H9 (cell line): Measurements from ENCODE around the gene AMZ2. TPM values are rescaled to one million over a fixed set of nuclear protein-coding genes. Genes with fewer than 3 reads are reported as not detected.

Experiments used
- DNase-seq: peaks from one replicate; pipeline ENCODE4 v3.0.0-alpha.2; 2017
- H2AFZ ChIP-seq: one replicate; pipeline ENCODE4 v1.6.1; 2013; ENCODE audit warnings: mild to moderate bottlenecking, low read length, control low read depth, moderate library complexity
- H2AK5ac ChIP-seq: 2 replicates; pipeline ENCODE4 v1.6.1; 2013; ENCODE audit warnings: low read length, control low read depth, mixed read lengths; ENCODE audit not compliant: insufficient read length
- H2BK120ac ChIP-seq: one replicate; pipeline ENCODE4 v1.6.1; 2013; ENCODE audit warnings: low read depth, mild to moderate bottlenecking, low read length, control low read depth, inconsistent platforms; ENCODE audit not compliant: poor library complexity, severe bottlenecking
- H2BK12ac ChIP-seq: 2 replicates; pipeline ENCODE4 v1.6.1; 2013; ENCODE audit warnings: low read length, control low read depth, mixed read lengths, low read depth; ENCODE audit not compliant: insufficient read length
- H2BK15ac ChIP-seq: 2 replicates; pipeline ENCODE4 v1.6.1; 2013; ENCODE audit warnings: low read depth, low read length, control low read depth
- H2BK20ac ChIP-seq: one replicate; pipeline ENCODE4 v1.6.1; 2013; ENCODE audit warnings: low read depth, mild to moderate bottlenecking, low read length, control low read depth, inconsistent platforms; ENCODE audit not compliant: poor library complexity, severe bottlenecking
- H2BK5ac ChIP-seq: 2 replicates; pipeline ENCODE4 v1.6.1; 2013; ENCODE audit warnings: low read length, control low read depth, mixed read lengths; ENCODE audit not compliant: insufficient read length
- H3K14ac ChIP-seq: 2 replicates; pipeline ENCODE4 v1.6.1; 2013; ENCODE audit warnings: low read length, control low read depth; ENCODE audit not compliant: insufficient read depth
- H3K18ac ChIP-seq: 2 replicates; pipeline ENCODE4 v1.6.1; 2013; ENCODE audit warnings: low read depth, mild to moderate bottlenecking, mixed read lengths, low read length, control low read depth; ENCODE audit not compliant: insufficient read length
- H3K23ac ChIP-seq: 2 replicates; pipeline ENCODE4 v1.6.1; 2013; ENCODE audit warnings: low read length, control low read depth, mixed read lengths, low read depth; ENCODE audit not compliant: insufficient read length
- H3K23me2 ChIP-seq: 2 replicates; pipeline ENCODE4 v1.6.1; 2013; ENCODE audit warnings: low read depth, mild to moderate bottlenecking, mixed read lengths, low read length, control low read depth; ENCODE audit not compliant: insufficient read length, poor library complexity, severe bottlenecking
- H3K27ac ChIP-seq: 2 replicates; pipeline ENCODE4 v1.5.1; 2013; ENCODE audit warnings: low read length, control low read depth, mixed read lengths, low read depth; ENCODE audit not compliant: insufficient read length
- H3K27me3 ChIP-seq: 2 replicates; pipeline ENCODE4 v1.6.1; 2013; ENCODE audit warnings: low read length, control low read depth, inconsistent platforms; ENCODE audit not compliant: insufficient read depth
- H3K4ac ChIP-seq: 2 replicates; pipeline ENCODE4 v1.6.1; 2013; ENCODE audit warnings: low read depth, mild to moderate bottlenecking, control low read depth, inconsistent platforms, low read length, moderate library complexity
- H3K4me1 ChIP-seq: 2 replicates; pipeline ENCODE4 v1.6.1; 2013; ENCODE audit warnings: low read length, control low read depth, inconsistent platforms; ENCODE audit not compliant: insufficient read depth
- H3K4me2 ChIP-seq: 2 replicates; pipeline ENCODE4 v1.6.1; 2013; ENCODE audit warnings: low read length, control low read depth, mixed read lengths; ENCODE audit not compliant: insufficient read length, insufficient read depth
- H3K56ac ChIP-seq: 2 replicates; pipeline ENCODE4 v1.6.1; 2013; ENCODE audit warnings: low read depth, mild to moderate bottlenecking, mixed read lengths, low read length, control low read depth; ENCODE audit not compliant: insufficient read length
- H3K79me1 ChIP-seq: 2 replicates; pipeline ENCODE4 v1.6.1; 2013; ENCODE audit warnings: low read depth, mild to moderate bottlenecking, moderate library complexity, low read length, control low read depth, inconsistent platforms; ENCODE audit not compliant: insufficient read depth, poor library complexity, severe bottlenecking
- H3K79me2 ChIP-seq: 2 replicates; pipeline ENCODE4 v1.6.1; 2013; ENCODE audit warnings: low read length, control low read depth, inconsistent platforms; ENCODE audit not compliant: insufficient read depth
- H3K9ac ChIP-seq: 2 replicates; pipeline ENCODE4 v1.6.1; 2013; ENCODE audit warnings: low read length, control low read depth, mixed read lengths; ENCODE audit not compliant: insufficient read length; ENCODE audit errors: extremely low read depth
- H3K9me3 ChIP-seq: one replicate; pipeline ENCODE4 v1.6.1; 2013; ENCODE audit warnings: low read depth, low read length, inconsistent platforms; ENCODE audit not compliant: control insufficient read depth
- H3T11ph ChIP-seq: one replicate; pipeline ENCODE4 v1.6.1; 2013; ENCODE audit warnings: mild to moderate bottlenecking, low read length, control low read depth, inconsistent platforms
- H4K20me1 ChIP-seq: one replicate; pipeline ENCODE4 v1.6.1; 2013; ENCODE audit not compliant: control insufficient read depth, insufficient read length, insufficient read depth
- H4K5ac ChIP-seq: 2 replicates; pipeline ENCODE4 v1.6.1; 2013; ENCODE audit warnings: low read depth, mild to moderate bottlenecking, mixed read lengths, low read length, control low read depth; ENCODE audit not compliant: insufficient read length
- H4K8ac ChIP-seq: replicated peaks from 2 replicates; pipeline ENCODE4 v1.6.1; 2013; ENCODE audit warnings: low read length, control low read depth, mixed read lengths, low read depth; ENCODE audit not compliant: insufficient read length
- H4K91ac ChIP-seq: 2 replicates; pipeline ENCODE4 v1.6.1; 2013; ENCODE audit warnings: low read depth, mild to moderate bottlenecking, moderate library complexity, mixed read lengths, low read length, control low read depth; ENCODE audit not compliant: insufficient read length
- H3K27ac Mint-ChIP-seq, 3 experiments: 2 replicates in 2 of 3; 3 replicates in 1 of 3; pipeline ENCODE4 v1.8.0; 2020 to 2021; ENCODE audit warnings: mixed read lengths in 3 of 3, mild to moderate bottlenecking in 1 of 3, moderate library complexity in 1 of 3
- H3K27me3 Mint-ChIP-seq: 2 replicates; pipeline ENCODE4 v1.8.0; 2021; ENCODE audit warnings: low read depth, mild to moderate bottlenecking, moderate library complexity, mixed read lengths
- H3K36me3 Mint-ChIP-seq, 3 experiments: 2 replicates in 2 of 3; 3 replicates in 1 of 3; pipeline ENCODE4 v1.8.0; 2020 to 2021; ENCODE audit warnings: low read depth in 3 of 3, mixed read lengths in 3 of 3; ENCODE audit not compliant: insufficient read depth in 1 of 3
- H3K4me1 Mint-ChIP-seq, 2 experiments: 2 replicates each; pipeline ENCODE4 v1.8.0; 2020; ENCODE audit warnings: mixed read lengths in 2 of 2
- H3K4me3 Mint-ChIP-seq, 2 experiments: 2 replicates in 1 of 2; 3 replicates in 1 of 2; pipeline ENCODE4 v1.8.0; 2020 to 2021; ENCODE audit warnings: mild to moderate bottlenecking in 2 of 2, mixed read lengths in 2 of 2, moderate library complexity in 1 of 2
- H3K9me3 Mint-ChIP-seq, 2 experiments: 2 replicates in 1 of 2; 3 replicates in 1 of 2; pipeline ENCODE4 v1.8.0; 2020; ENCODE audit warnings: mild to moderate bottlenecking in 2 of 2, mixed read lengths in 2 of 2, moderate library complexity in 1 of 2
- CTCF ChIP-seq: fragments of 200-600 bp; sonication (generic); conservative IDR thresholded peaks from 3 replicates; pipeline ENCODE4 v1.8.0; 2021; ENCODE audit warnings: antibody characterized with exemption, mild to moderate bottlenecking
- WGBS: extraction: QIAGEN DNeasy Blood & Tissue Kit; methylation state at CpG from one replicate; pipeline ENCODE4 v1.1.7; 2013; ENCODE audit warnings: missing lambda C conversion rate, low lambda C conversion rate, mixed read lengths; ENCODE audit not compliant: insufficient read length; ENCODE audit errors: extremely low coverage; 5-methylcytosine and 5-hydroxymethylcytosine counted together
- total RNA-seq: library from RNA; stranded (reverse); gene quantifications from 2 replicates; pipeline ENCODE4 v1.2.1, GENCODE V29; 2021

The AMZ2 gene
- total RNA-seq, 1 experiment from 2014 or later = 82.6 TPM

GRCh38 chr17:68301438-68301959 lies 53.7 kb downstream of the AMZ2 start:
- no peak overlapping the region for H3K9ac ChIP-seq
- no peak overlapping the region for H3K14ac ChIP-seq
- H2BK5ac ChIP-seq = no peak overlapping the region
- Mint-ChIP-seq H3K9me3 (no peaks in the 10 kb centered on the region; a peak in 1 of 5 replicates), H3K4me3 (peak overlapping the region in 1 of 2 experiments; percentile 9; a peak in 1 of 5 replicates), H3K36me3 (peaks cover 0 to 8% (median 0%) of the 10 kb centered on the region in 3 experiments; a peak in 2 of 7 replicates), H3K27ac (peak overlapping the region; percentile 36 to 92 (median 41); a peak in 6 of 7 replicates), H3K4me1 (peaks cover 29 to 36% of the 10 kb centered on the region in 2 experiments), H3K27me3 (peaks cover 12% of the 10 kb centered on the region)
- no peak overlapping the region for H3K4me2 ChIP-seq
- no peak overlapping the region for H3K18ac ChIP-seq
- TF ChIP-seq CTCF = no peak
- no peak overlapping the region for H2BK15ac ChIP-seq
- H4K5ac ChIP-seq = no peak overlapping the region
- H2BK20ac ChIP-seq = no peak overlapping the region
- H3K4ac ChIP-seq = no peak overlapping the region
- WGBS = no CpG with 5 or more reads among the region's 9 CpGs
- no peak overlapping the region for H3K23ac ChIP-seq
- H2AK5ac ChIP-seq = no peak overlapping the region
- H3K79me2 ChIP-seq = no peaks in the 10 kb centered on the region
- H3K4me1 ChIP-seq = peaks cover 3% of the 10 kb centered on the region; the same call in 1 of the 2 replicates
- no peak overlapping the region for H3K27ac ChIP-seq
- no peaks in the 10 kb centered on the region for H3K79me1 ChIP-seq
- H4K8ac ChIP-seq = no peak overlapping the region
- H3K27me3 ChIP-seq = no peaks in the 10 kb centered on the region
- no peak overlapping the region for H4K91ac ChIP-seq
- no peak overlapping the region for H3K56ac ChIP-seq
- H2AFZ ChIP-seq = no peak overlapping the region
- H2BK120ac ChIP-seq = no peak overlapping the region
- H4K20me1 ChIP-seq = no peaks in the 10 kb centered on the region
- H3T11ph ChIP-seq = no peak overlapping the region
- DNase-seq = no peak
- H3K23me2 ChIP-seq = no peaks in the 10 kb centered on the region
- no peaks in the 10 kb centered on the region for H3K9me3 ChIP-seq
- no peak overlapping the region for H2BK12ac ChIP-seq
